GM19193 (cell line): ENCODE data around the gene SKA2.
A peak's percentile ranks its signal among the peaks of the same experiment; 100 is the strongest.

Source experiments
- POLR2A ChIP-seq: IDR thresholded peaks from 4 replicates; pipeline ENCODE4 v1.6.1; 2011; ENCODE audit not compliant: insufficient read depth, insufficient read length; ENCODE audit errors: extremely low read depth

Gene SKA2

GRCh38 chr17:59161477-59161876, 6.5 kb upstream of the SKA2 start:
- no peak for TF ChIP-seq POLR2A

DNA sequence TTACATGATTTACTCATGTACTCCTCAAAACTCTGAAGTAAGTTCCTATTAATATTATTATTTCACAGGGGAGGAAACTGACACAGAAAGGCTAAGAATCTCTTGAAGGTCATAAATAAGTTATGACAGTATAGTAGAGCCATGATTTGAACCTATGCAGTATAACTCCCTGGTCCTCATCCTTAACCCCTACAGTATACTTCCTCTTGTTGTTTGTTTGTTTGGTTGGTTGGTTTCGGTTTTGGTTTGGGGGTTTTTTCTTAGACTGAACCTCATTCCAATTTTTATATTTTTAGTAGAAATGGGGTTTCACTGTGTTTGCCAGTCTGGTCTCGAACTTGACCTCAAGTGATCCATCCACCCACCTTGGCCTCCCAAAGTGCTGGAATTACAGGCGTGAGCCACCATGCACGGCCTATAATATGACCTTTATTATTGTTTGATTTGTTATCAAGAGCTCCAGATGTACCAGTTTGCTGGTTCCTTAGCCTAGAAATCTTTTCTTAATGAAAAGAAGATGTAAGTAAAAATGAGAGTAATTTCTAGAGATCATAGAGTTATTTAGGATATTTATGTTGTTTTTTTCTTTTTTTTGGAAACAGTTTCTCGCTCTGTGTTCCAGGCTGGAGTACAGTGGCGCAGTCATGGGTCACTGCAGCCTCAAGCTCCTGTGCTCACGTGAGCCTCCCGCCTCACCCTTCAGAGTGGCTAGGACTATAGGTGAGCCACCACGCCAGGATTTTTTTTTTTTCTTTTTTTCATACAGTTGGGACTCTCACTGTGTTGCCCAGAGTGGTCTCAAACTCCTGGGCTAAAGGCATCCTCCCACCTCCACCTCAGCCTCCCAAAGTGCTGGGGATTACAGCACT, 5.4 kb upstream of the SKA2 start:
- no peak for TF ChIP-seq POLR2A

DNA sequence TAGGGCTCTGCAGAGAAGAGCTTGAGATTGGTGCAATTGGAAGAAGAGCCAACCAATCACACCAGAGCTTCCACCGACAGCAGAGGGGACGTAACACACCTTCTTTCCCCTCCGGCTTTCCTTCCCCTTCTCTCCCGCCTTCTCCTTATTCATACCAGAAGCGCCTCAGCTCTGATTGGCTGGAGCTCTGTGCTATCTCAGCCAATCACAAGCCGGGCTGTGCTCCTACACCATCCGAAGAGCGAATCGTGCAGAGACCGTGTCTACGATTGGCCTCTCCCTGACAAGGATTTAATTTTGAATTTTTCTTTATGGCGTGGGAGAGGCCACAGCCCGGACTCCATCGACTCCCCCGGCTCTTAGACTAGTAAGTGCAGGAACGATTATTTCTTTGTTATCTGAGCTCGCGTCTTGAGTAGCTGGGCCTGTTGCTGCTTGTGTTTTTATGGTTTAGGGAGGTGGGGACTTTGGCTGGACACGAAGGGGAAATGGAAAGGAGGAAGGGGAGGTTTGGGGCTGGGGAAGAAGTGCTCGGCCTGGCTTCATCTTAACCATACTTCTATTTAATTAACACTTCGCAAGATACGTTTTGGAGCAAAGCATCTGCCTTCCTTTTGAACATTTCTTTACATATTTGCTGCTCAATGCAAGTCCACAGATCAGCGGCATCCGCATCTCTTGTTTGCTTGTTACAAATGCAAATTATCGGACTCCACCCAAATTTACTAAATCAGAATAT, 622 bp upstream of the SKA2 start, which contains the start of gene PRR11:
PRR11 (plus strand) TSS at position 308 of the 739 bp plus-strand sequence. CDS start 14,007 bp downstream, outside the sequence.
- TF ChIP-seq POLR2A = peak; percentile 31

DNA sequence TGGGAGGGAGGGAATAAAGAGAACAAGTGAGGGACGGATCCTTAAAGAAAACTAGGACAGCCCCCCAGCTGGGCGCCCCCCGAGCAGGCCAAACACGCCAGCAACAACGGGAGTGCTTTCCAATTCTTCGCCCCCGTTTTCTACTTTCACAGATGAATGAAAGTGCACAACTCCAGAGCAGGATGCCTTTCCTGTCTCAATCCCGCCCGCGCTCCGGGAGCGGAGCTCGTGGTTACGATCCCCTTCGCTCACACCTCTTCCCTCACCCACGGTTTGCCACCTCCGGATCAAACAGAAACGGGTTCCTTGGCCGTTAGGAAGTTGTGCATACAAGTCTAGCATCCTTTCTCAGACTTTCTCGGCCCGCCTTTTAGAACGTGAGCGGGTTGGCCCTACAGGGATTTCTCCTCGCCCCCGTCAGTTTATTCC, 680 bp downstream of the SKA2 start:
- TF ChIP-seq POLR2A = no peak

- no peak for TF ChIP-seq POLR2A
Observed at GRCh38 chr17:59152925-59153324, 2.1 kb downstream of the SKA2 start.

DNA sequence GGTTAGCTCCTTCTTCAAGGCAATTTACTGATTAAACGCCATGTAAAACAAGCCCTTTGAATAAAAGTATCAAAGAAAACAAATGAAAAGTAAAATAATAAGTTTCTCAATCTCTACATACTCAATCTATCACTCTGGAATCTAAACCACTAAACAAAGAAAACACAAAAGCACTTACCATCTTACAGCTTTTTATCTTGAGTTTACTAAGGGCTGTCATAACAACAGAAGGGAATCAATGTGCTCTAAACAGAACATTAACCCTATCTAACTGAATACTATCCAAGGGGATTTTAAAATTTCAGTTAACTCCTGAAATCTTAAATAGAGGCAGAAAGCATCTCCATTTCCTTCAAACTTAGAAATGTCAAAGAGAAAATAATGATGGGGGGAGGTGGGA, 3.4 kb downstream of the SKA2 start:
- no peak for TF ChIP-seq POLR2A

DNA sequence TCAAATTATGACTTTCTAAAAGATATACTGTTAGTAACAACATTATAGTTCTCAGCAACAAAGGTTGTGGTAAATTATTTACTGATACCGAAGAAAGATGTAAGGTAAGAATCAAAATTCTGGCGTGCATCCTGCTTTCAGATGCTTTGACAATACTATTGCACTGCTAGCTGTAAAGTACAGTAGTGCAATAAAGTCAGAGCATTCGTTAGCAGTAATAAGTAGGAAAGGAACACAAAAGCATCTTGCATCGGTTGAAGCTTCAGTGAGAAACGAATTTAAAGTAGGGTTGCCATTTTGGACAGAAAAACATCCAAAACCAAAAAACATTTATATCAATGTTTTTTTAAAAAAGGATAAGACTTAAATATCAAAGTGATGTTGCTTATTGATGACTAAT, 4.0 kb downstream of the SKA2 start:
- TF ChIP-seq POLR2A = no peak

DNA sequence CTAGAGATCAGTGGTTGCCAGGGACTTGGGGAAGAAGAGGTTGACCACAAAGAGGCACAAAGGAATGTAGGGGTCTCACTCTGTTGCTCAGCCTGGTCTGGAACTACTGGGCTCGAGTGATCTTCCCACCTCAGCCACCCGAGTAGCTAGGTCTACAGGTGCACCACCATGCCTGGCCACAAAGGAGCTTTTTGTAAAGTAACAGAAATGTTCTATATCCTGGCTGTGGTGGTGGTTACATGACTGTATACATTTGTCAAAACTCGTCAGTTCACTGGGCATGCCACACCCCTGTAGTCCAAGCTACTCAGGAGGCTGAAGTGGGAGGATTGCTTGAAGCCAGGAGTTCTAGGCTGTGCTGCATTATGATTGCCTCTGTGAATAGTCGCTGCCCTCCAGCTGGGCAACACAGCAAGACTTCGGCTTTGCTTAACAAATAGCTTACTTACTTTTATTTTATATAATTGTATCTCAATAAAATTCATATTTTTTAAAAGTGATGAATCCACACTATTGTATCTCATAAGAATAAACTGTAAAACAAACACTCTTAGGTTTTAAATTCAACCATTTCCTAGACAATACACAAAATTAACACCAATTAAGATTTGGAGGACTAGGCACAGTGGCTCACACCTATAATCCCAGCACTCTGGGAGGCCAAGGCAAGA, 5.0 kb downstream of the SKA2 start:
- TF ChIP-seq POLR2A = no peak

DNA sequence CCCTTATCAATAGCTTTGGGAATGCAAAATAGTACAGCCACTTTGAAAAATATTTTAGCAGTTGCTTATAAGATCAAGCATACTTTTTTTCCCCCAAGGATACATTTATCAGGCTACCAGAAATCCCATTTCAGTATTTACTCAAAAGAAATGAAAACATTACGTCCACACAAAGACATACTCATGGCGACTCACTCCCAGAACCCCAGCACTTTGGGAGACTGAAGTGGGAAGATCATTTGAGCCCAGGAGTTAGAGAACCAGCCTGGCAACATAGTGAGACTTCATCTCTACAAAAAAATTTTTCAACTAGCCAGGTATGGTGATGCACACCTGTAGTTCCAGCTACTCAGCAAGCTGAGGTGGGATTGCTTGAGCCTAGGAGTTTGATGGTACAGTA, 5.9 kb downstream of the SKA2 start:
- TF ChIP-seq POLR2A = no peak

DNA sequence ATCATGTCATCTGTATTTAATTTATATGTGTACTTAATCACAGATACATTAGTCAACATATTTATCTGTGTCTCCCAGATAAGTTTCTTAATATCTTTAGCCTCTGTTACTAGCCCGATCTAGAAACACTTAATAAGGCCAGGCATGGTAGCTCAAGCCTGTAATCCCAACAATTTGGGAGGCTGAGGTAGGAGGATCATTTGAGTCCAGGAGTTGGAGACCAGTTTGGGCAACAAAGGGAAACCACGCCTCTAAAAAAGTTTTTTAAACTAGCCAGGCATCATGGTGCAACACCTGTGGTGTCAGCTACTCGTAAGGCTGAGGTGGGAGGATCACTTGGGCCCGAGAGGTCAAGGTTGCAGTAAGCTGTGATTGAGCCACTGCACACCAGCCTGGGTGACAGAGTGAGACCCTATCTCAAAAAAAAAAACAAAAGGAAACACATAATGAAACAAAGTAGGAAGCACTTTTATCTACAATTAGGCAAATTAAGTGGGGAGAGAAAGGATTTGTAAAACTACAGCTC, 9.4 kb downstream of the SKA2 start:
- TF ChIP-seq POLR2A = no peak

DNA sequence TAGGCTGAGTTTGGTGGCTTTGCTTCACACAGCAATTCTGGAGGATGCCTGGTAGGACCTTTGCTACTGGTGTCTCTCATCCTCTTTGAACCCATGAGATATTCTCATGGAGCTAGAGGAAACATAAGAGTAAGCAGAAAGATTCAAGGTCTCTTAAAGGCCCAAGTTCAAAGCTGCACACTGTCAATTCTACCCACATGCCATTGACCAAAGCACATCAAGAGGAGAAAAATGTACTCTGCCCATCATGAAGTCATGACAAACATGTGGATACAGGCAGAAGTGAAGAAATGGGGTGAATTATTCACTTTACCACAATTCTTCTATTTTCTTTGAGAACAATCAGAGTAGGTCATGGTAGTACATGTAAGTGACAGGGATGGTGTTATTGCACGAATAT, 13.1 kb downstream of the SKA2 start:
- TF ChIP-seq POLR2A = no peak

- no peak for TF ChIP-seq POLR2A
Observed at GRCh38 chr17:59139939-59140338, 15.0 kb downstream of the SKA2 start.

- TF ChIP-seq POLR2A = no peak
Observed at GRCh38 chr17:59131131-59131530, 23.9 kb downstream of the SKA2 start.

DNA sequence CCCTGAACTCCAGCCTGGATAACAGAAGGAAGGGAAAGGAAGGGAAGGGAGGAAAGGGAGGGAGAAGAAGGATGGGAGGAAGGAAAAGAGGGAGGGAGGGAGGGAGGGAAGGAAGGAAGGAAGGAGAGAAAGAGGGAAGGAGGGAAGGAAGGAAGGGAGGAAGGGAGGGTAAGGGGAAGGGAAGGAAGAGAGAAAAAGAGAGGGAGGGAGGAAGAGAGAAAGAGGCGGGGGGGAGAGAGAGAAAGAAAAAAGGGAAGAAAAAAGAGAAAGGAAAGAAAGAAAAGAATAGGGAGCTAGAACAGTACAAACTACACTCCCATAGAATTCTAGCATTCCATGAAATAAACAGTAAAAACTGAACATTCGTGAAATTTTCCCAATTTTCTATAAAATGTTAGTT, 25.2 kb downstream of the SKA2 start:
- TF ChIP-seq POLR2A = no peak

DNA sequence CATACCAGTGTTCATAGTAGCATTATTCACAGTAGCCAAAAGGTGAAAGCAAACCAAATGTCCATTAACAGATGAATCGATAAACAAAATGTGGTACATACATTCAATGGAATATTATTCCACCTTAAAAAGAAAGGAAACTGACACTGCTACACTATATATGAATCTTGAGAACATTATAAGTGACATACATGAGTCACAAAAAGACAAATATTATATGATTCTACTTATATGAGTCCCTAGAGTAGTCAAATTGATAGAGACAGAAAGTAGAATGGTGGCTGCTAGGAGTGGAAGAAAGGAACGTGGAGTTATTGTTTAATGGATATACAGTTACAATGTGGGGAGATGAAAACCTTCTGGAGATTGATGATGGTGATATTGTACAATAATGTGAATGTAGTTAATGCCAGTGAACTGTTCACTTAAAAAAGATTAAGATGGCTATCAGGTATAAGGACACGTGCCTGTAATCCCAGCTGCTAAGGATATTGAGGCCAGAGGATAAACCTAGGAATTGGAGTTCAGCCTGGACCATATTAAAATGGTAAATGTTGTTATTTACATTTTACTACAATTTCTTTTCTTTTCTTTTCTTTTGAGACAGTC, 28.1 kb downstream of the SKA2 start:
- no peak for TF ChIP-seq POLR2A
